Measurements from ENCODE around the gene KCNQ2. TPM values are rescaled to one million over a fixed set of nuclear protein-coding genes. Genes with fewer than 3 reads are reported as not detected.
"Not testable (repeated sequence)": the region's sequence is repeated elsewhere in the genome, so short reads cannot be mapped to it uniquely, and the experiment has no call there.

The KCNQ2 gene
- total and polyA plus RNA-seq, 4 donors = not detected

- DNase-seq; intact Hi-C loops (cut with DNase I); H3K4me1 ChIP-seq (ENCODE audit: control insufficient read depth in 1 of 2, insufficient read depth in 2 of 2, low read length in 2 of 2); H3K27ac ChIP-seq (ENCODE audit: low read depth in 1 of 2, low read length in 2 of 2); H3K36me3 ChIP-seq (ENCODE audit: control insufficient read depth in 1 of 2, insufficient read depth in 2 of 2, low read length in 1 of 2); H3K9me3 ChIP-seq (ENCODE audit: control insufficient read depth, low read length); H3K27me3 ChIP-seq (ENCODE audit: control insufficient read depth in 1 of 2, insufficient read depth in 2 of 2, low read length in 1 of 2); H3K4me3 ChIP-seq (ENCODE audit: low read length in 2 of 2); ATAC-seq (ENCODE audit: low FRiP score): not testable (repeated sequence)
- 83 to 88% methylated on average over 9 of the region's 9 CpGs for WGBS, 2 donors
Measured at GRCh38 chr20:63379872-63380271, 92.6 kb downstream of the KCNQ2 start.

DNA sequence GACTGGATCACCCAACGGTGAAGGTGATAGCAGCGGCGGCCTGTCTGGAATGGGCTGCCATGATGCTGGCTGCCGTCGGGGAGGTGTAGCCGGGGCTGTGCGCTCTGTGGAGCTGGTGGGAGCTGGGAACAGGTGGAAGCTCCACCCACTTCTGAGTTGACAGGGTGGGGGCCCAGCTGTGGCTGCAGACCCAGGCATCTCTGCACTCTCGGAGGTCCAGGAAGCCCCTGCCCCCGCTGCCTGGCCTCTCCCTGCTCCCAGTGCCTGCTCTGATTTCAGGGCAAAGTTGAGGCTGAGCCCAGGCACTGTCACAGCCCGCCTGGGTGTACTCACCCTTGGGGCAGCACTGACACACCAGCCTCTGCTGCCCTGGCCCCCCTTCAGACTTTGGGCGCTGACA lies 93.2 kb downstream of the KCNQ2 start:
- Histone ChIP-seq H3K4me3 (ENCODE audit: low read length in 2 of 2) (no peak overlapping the region), H3K9me3 (ENCODE audit: control insufficient read depth, low read length) (peaks cover under 1% of the 10 kb centered on the region), H3K36me3 (ENCODE audit: control insufficient read depth in 1 of 2, insufficient read depth in 2 of 2, low read length in 1 of 2) (no peaks in the 10 kb centered on the region), H3K4me1 (ENCODE audit: control insufficient read depth in 1 of 2, insufficient read depth in 2 of 2, low read length in 2 of 2) (no peaks in the 10 kb centered on the region), H3K27me3 (ENCODE audit: control insufficient read depth in 1 of 2, insufficient read depth in 2 of 2, low read length in 1 of 2) (no peaks in the 10 kb centered on the region), H3K27ac (ENCODE audit: low read depth in 1 of 2, low read length in 2 of 2) (no peak overlapping the region)
- no peak for DNase-seq
- intact Hi-C loops (cut with DNase I) = no loop called here
- 72 to 79% methylated on average over 11 of the region's 11 CpGs for WGBS, 2 donors
- ATAC-seq (ENCODE audit: low FRiP score) = no peak

GRCh38 chr20:63378626-63379025 lies 93.8 kb downstream of the KCNQ2 start:
- WGBS, 2 donors = 49 to 50% methylated on average over 12 of the region's 12 CpGs
- intact Hi-C loops (cut with DNase I) = no loop called here

GRCh38 chr20:63377951-63378381 lies 94.5 kb downstream of the KCNQ2 start:
- Histone ChIP-seq H3K4me3 (ENCODE audit: low read length in 2 of 2) (no peak overlapping the region), H3K9me3 (ENCODE audit: control insufficient read depth, low read length) (no peaks in the 10 kb centered on the region), H3K27me3 (ENCODE audit: control insufficient read depth in 1 of 2, insufficient read depth in 2 of 2, low read length in 1 of 2) (no peaks in the 10 kb centered on the region), H3K4me1 (ENCODE audit: control insufficient read depth in 1 of 2, insufficient read depth in 2 of 2, low read length in 2 of 2) (no peaks in the 10 kb centered on the region), H3K36me3 (ENCODE audit: control insufficient read depth in 1 of 2, insufficient read depth in 2 of 2, low read length in 1 of 2) (no peaks in the 10 kb centered on the region), H3K27ac (ENCODE audit: low read depth in 1 of 2, low read length in 2 of 2) (no peak overlapping the region)
- no peak for ATAC-seq (ENCODE audit: low FRiP score)
- intact Hi-C loops (cut with DNase I) = no loop called here
- WGBS, 2 donors = 25 to 26% methylated on average over 15 of the region's 15 CpGs
- no peak for DNase-seq

More at GRCh38 chr20:63378626-63379025, 93.8 kb downstream of the KCNQ2 start:
- Histone ChIP-seq H3K27ac (ENCODE audit: low read depth in 1 of 2, low read length in 2 of 2) (no peak overlapping the region), H3K36me3 (ENCODE audit: control insufficient read depth in 1 of 2, insufficient read depth in 2 of 2, low read length in 1 of 2) (no peaks in the 10 kb centered on the region), H3K4me3 (ENCODE audit: low read length in 2 of 2) (no peak overlapping the region), H3K4me1 (ENCODE audit: control insufficient read depth in 1 of 2, insufficient read depth in 2 of 2, low read length in 2 of 2) (no peaks in the 10 kb centered on the region), H3K27me3 (ENCODE audit: control insufficient read depth in 1 of 2, insufficient read depth in 2 of 2, low read length in 1 of 2) (no peaks in the 10 kb centered on the region), H3K9me3 (ENCODE audit: control insufficient read depth, low read length) (no peaks in the 10 kb centered on the region)
- ATAC-seq (ENCODE audit: low FRiP score) (no peak), DNase-seq (no peak)

DNA sequence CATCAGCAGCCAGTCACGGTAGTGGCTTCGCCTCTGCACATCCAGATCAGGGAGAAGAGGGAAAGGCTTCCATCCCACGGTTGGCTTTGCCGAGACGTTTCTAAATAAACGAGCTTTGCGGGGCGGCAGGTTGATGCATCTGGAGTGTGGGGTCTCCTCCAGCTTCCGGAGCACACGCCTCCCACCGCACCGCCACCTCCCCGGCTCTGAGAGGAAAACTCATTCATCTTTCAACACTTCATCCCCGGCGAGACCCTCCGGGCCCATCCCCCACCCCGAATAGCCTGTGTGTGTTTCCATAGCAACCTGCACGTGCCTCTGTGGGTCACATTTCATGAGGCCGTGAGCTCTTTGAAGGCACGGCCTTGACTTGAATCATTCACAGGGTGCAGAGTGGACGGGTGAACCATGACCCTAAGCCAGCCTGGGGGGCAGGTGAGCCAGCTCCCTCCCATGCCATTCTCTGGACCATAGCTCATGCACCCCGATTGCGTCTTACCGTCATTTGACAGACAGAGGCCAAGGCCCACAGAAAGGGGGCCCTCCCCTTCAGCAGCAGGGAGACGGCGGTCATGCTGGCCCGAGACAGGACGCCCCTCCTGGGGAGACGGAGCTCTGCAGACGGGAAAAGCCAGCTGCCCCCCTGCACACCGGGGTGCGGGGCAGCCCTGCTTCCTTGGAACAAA lies 95.1 kb downstream of the KCNQ2 start:
- ATAC-seq (ENCODE audit: low FRiP score) (no peak), DNase-seq (no peak)
- no peak overlapping the region for H3K4me3 ChIP-seq (ENCODE audit: low read length in 2 of 2)
- H3K27ac ChIP-seq (ENCODE audit: low read depth in 1 of 2, low read length in 2 of 2) = no peak overlapping the region
- intact Hi-C loops (cut with DNase I) = no loop called here
- WGBS, 2 donors = 3 to 4% methylated on average over 32 of the region's 32 CpGs
- H3K36me3 ChIP-seq (ENCODE audit: control insufficient read depth in 1 of 2, insufficient read depth in 2 of 2, low read length in 1 of 2) = no peaks in the 10 kb centered on the region
- no peaks in the 10 kb centered on the region for H3K4me1 ChIP-seq (ENCODE audit: control insufficient read depth in 1 of 2, insufficient read depth in 2 of 2, low read length in 2 of 2)
- no peaks in the 10 kb centered on the region for H3K9me3 ChIP-seq (ENCODE audit: control insufficient read depth, low read length)
- no peaks in the 10 kb centered on the region for H3K27me3 ChIP-seq (ENCODE audit: control insufficient read depth in 1 of 2, insufficient read depth in 2 of 2, low read length in 1 of 2)

- DNase-seq (no peak), ATAC-seq (ENCODE audit: low FRiP score) (no peak)
- no peaks in the 10 kb centered on the region for H3K36me3 ChIP-seq (ENCODE audit: control insufficient read depth in 1 of 2, insufficient read depth in 2 of 2, low read length in 1 of 2)
- no peaks in the 10 kb centered on the region for H3K4me1 ChIP-seq (ENCODE audit: control insufficient read depth in 1 of 2, insufficient read depth in 2 of 2, low read length in 2 of 2)
- 38 to 45% methylated on average over 31 of the region's 31 CpGs for WGBS, 2 donors
- no peak overlapping the region for H3K4me3 ChIP-seq (ENCODE audit: low read length in 2 of 2)
- no peak overlapping the region for H3K27ac ChIP-seq (ENCODE audit: low read depth in 1 of 2, low read length in 2 of 2)
- intact Hi-C loops (cut with DNase I) = no loop called here
- no peaks in the 10 kb centered on the region for H3K27me3 ChIP-seq (ENCODE audit: control insufficient read depth in 1 of 2, insufficient read depth in 2 of 2, low read length in 1 of 2)
- H3K9me3 ChIP-seq (ENCODE audit: control insufficient read depth, low read length) = no peaks in the 10 kb centered on the region
Measured at GRCh38 chr20:63376283-63377250, 95.9 kb downstream of the KCNQ2 start.

- no peaks in the 10 kb centered on the region for H3K27me3 ChIP-seq (ENCODE audit: control insufficient read depth in 1 of 2, insufficient read depth in 2 of 2, low read length in 1 of 2)
- 75 to 85% methylated on average over 3 of the region's 3 CpGs for WGBS, 2 donors
Measured at GRCh38 chr20:63375438-63375837, 97.0 kb downstream of the KCNQ2 start.

DNA sequence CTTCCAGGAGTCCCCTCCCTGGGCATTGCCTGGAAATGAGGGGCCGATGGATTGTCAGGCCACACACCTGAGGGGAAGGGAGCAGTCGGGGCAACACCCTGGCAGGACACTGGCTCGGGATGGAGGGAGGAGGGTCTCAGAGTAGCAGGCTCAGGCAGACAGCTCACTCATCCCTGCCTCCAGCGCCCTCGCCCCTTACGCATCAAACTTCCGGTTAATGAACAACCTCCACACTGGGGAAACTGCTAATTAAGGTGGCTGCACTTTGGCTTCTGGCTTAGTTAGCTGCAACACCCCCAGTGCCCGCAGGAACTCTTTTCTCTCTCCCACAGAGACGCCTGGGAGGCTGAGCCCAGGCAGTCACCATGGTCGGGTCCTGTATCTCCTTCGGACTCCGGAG lies 98.0 kb downstream of the KCNQ2 start:
- DNase-seq = no peak
- Histone ChIP-seq H3K27ac (ENCODE audit: low read depth in 1 of 2, low read length in 2 of 2) (no peak overlapping the region), H3K9me3 (ENCODE audit: control insufficient read depth, low read length) (no peaks in the 10 kb centered on the region), H3K4me3 (ENCODE audit: low read length in 2 of 2) (no peak overlapping the region), H3K27me3 (ENCODE audit: control insufficient read depth in 1 of 2, insufficient read depth in 2 of 2, low read length in 1 of 2) (no peaks in the 10 kb centered on the region), H3K36me3 (ENCODE audit: control insufficient read depth in 1 of 2, insufficient read depth in 2 of 2, low read length in 1 of 2) (no peaks in the 10 kb centered on the region), H3K4me1 (ENCODE audit: control insufficient read depth in 1 of 2, insufficient read depth in 2 of 2, low read length in 2 of 2) (no peaks in the 10 kb centered on the region)
- no peak for ATAC-seq (ENCODE audit: low FRiP score)
- intact Hi-C loops (cut with DNase I) = no loop called here
- 56 to 58% methylated on average over 12 of the region's 12 CpGs for WGBS, 2 donors

More at GRCh38 chr20:63375438-63375837, 97.0 kb downstream of the KCNQ2 start:
- Histone ChIP-seq H3K4me1 (ENCODE audit: control insufficient read depth in 1 of 2, insufficient read depth in 2 of 2, low read length in 2 of 2) (no peaks in the 10 kb centered on the region), H3K36me3 (ENCODE audit: control insufficient read depth in 1 of 2, insufficient read depth in 2 of 2, low read length in 1 of 2) (no peaks in the 10 kb centered on the region), H3K27ac (ENCODE audit: low read depth in 1 of 2, low read length in 2 of 2) (no peak overlapping the region), H3K9me3 (ENCODE audit: control insufficient read depth, low read length) (no peaks in the 10 kb centered on the region), H3K4me3 (ENCODE audit: low read length in 2 of 2) (no peak overlapping the region)
- ATAC-seq (ENCODE audit: low FRiP score) = no peak
- no peak for DNase-seq
- intact Hi-C loops (cut with DNase I) = no loop called here
